ENCODE measurements around the gene CHCHD6.
A peak's percentile ranks its signal among the peaks of the same experiment; 100 is the strongest.

The CHCHD6 gene

GRCh38 chr3:127003175-127003555 is 299.1 kb downstream of the CHCHD6 start:
- no peak overlapping the region for H3K4me3 ChIP-seq (ENCODE audit: control insufficient read depth, low read depth, low read length)
- DNase-seq (ENCODE audit: low read depth): no peak
- no peak for TF ChIP-seq CTCF (conservative IDR thresholded peaks at IDR 0.05; ENCODE audit: control insufficient read depth, insufficient read depth, low read depth, low read length)

GRCh38 chr3:127003601-127004280 is 299.7 kb downstream of the CHCHD6 start:
- no peak for TF ChIP-seq CTCF (conservative IDR thresholded peaks at IDR 0.05; ENCODE audit: control insufficient read depth, insufficient read depth, low read depth, low read length)
- no peak for DNase-seq (ENCODE audit: low read depth)
- H3K4me3 ChIP-seq (ENCODE audit: control insufficient read depth, low read depth, low read length): no peak overlapping the region

GRCh38 chr3:127004641-127005397 is 300.8 kb downstream of the CHCHD6 start:
- DNase-seq (ENCODE audit: low read depth): no peak
- no peak for TF ChIP-seq CTCF (conservative IDR thresholded peaks at IDR 0.05; ENCODE audit: control insufficient read depth, insufficient read depth, low read depth, low read length)
- no peak overlapping the region for H3K4me3 ChIP-seq (ENCODE audit: control insufficient read depth, low read depth, low read length)

GRCh38 chr3:127005864-127006500 is 301.9 kb downstream of the CHCHD6 start:
- no peak for TF ChIP-seq CTCF (conservative IDR thresholded peaks at IDR 0.05; ENCODE audit: control insufficient read depth, insufficient read depth, low read depth, low read length)
- no peak overlapping the region for H3K4me3 ChIP-seq (ENCODE audit: control insufficient read depth, low read depth, low read length)
- peak; percentile 55 for DNase-seq (ENCODE audit: low read depth)

- TF ChIP-seq CTCF (conservative IDR thresholded peaks at IDR 0.05; ENCODE audit: control insufficient read depth, insufficient read depth, low read depth, low read length): no peak
- no peak overlapping the region for H3K4me3 ChIP-seq (ENCODE audit: control insufficient read depth, low read depth, low read length)
- DNase-seq (ENCODE audit: low read depth): no peak
Measured at GRCh38 chr3:127006781-127007436, 302.9 kb downstream of the CHCHD6 start.

- no peak for TF ChIP-seq CTCF (conservative IDR thresholded peaks at IDR 0.05; ENCODE audit: control insufficient read depth, insufficient read depth, low read depth, low read length)
- DNase-seq (ENCODE audit: low read depth): no peak
Measured at GRCh38 chr3:127008236-127008635, 304.2 kb downstream of the CHCHD6 start.

More at GRCh38 chr3:127008236-127008635, 304.2 kb downstream of the CHCHD6 start:
- H3K4me3 ChIP-seq (ENCODE audit: control insufficient read depth, low read depth, low read length): no peak overlapping the region
